Astrocyte (in vitro differentiated cells and primary cell): ENCODE measurements around the gene ENOX1. TPM values are rescaled to one million over a fixed set of nuclear protein-coding genes. Genes with fewer than 3 reads are reported as not detected.
A peak's percentile ranks its signal among the peaks of the same experiment; 100 is the strongest.

Source experiments
- DNase-seq: peaks from one replicate; pipeline ENCODE4 v3.0.0-alpha.2; 2010; ENCODE audit warnings: low read depth
- FAIRE-seq: peaks from 2 replicates; lab custom pipeline; 2011; peaks lifted over from hg19 to GRCh38; lab: Jason Lieb, UNC
- H2AFZ ChIP-seq: 2 replicates; pipeline ENCODE4 v1.6.0; 2012; ENCODE audit warnings: low read depth, low read length, inconsistent platforms
- H3K27ac ChIP-seq: 2 replicates; pipeline ENCODE4 v1.5.1; 2011; ENCODE audit warnings: low read depth, low read length, inconsistent platforms
- H3K27me3 ChIP-seq: 2 replicates; pipeline ENCODE4 v1.6.0; 2011; ENCODE audit warnings: low read length, inconsistent platforms; ENCODE audit not compliant: insufficient read depth
- H3K36me3 ChIP-seq: 2 replicates; pipeline ENCODE4 v1.5.1; 2011; ENCODE audit warnings: low read length, inconsistent platforms; ENCODE audit not compliant: insufficient read depth
- H3K4me1 ChIP-seq: 2 replicates; pipeline ENCODE4 v1.5.1; 2011; ENCODE audit warnings: low read length, inconsistent platforms; ENCODE audit not compliant: insufficient read depth
- H3K4me2 ChIP-seq: 2 replicates; pipeline ENCODE4 v1.6.0; 2012; ENCODE audit warnings: low read length, inconsistent platforms
- H3K4me3 ChIP-seq: 2 replicates; pipeline ENCODE4 v1.5.1; 2011; ENCODE audit warnings: low read depth, mild to moderate bottlenecking, low read length, inconsistent platforms; ENCODE audit not compliant: insufficient read depth
- H3K79me2 ChIP-seq: 2 replicates; pipeline ENCODE4 v1.6.0; 2012; ENCODE audit warnings: mild to moderate bottlenecking, low read length, inconsistent platforms; ENCODE audit not compliant: insufficient read depth
- H3K9ac ChIP-seq: 2 replicates; pipeline ENCODE4 v1.6.0; 2012; ENCODE audit warnings: mild to moderate bottlenecking, low read length, inconsistent platforms
- H3K9me3 ChIP-seq: 2 replicates; pipeline ENCODE4 v1.5.1; 2012; ENCODE audit warnings: low read depth, mild to moderate bottlenecking, low read length, inconsistent platforms; ENCODE audit not compliant: insufficient read depth
- H4K20me1 ChIP-seq: 2 replicates; pipeline ENCODE4 v1.6.0; 2012; ENCODE audit warnings: low read length, inconsistent platforms; ENCODE audit not compliant: insufficient read depth
- H3K27ac Mint-ChIP-seq: one replicate; pipeline ENCODE4 v1.8.0; 2021; ENCODE audit warnings: mild to moderate bottlenecking, mixed read lengths; ENCODE audit not compliant: unreplicated experiment
- H3K27me3 Mint-ChIP-seq: one replicate; pipeline ENCODE4 v1.8.0; 2021; ENCODE audit warnings: low read depth, mixed read lengths; ENCODE audit not compliant: unreplicated experiment
- H3K36me3 Mint-ChIP-seq: one replicate; pipeline ENCODE4 v1.8.0; 2021; ENCODE audit warnings: low read depth, mixed read lengths; ENCODE audit not compliant: unreplicated experiment
- H3K4me1 Mint-ChIP-seq: one replicate; pipeline ENCODE4 v1.8.0; 2021; ENCODE audit warnings: low read depth, mixed read lengths; ENCODE audit not compliant: unreplicated experiment
- H3K4me3 Mint-ChIP-seq: one replicate; pipeline ENCODE4 v1.8.0; 2021; ENCODE audit warnings: mild to moderate bottlenecking, moderate library complexity, mixed read lengths; ENCODE audit not compliant: unreplicated experiment
- H3K9me3 Mint-ChIP-seq: one replicate; pipeline ENCODE4 v1.8.0; 2021; ENCODE audit warnings: mild to moderate bottlenecking, mixed read lengths; ENCODE audit not compliant: unreplicated experiment
- CTCF ChIP-seq: IDR thresholded peaks from 2 replicates; pipeline ENCODE4 v1.5.1; 2011; ENCODE audit warnings: low read depth, mild to moderate bottlenecking, inconsistent platforms, low read length, moderate library complexity; ENCODE audit not compliant: insufficient read depth
- EZH2 ChIP-seq: IDR thresholded peaks from 2 replicates; pipeline ENCODE4 v1.6.1; 2012; ENCODE audit warnings: mild to moderate bottlenecking, low read length, inconsistent platforms; ENCODE audit not compliant: insufficient read depth
- total RNA-seq: library from RNA; stranded (reverse); gene quantifications from 2 replicates; pipeline ENCODE4 v1.2.1, GENCODE V29; 2021

ENOX1 gene
- total RNA-seq, 1 donor from 2014 or later = 2.3 TPM

- FAIRE-seq (no peak), DNase-seq (no peak)
- no peaks in the 10 kb centered on the region for H3K79me2 ChIP-seq
- H3K36me3 ChIP-seq = no peaks in the 10 kb centered on the region
- no peak overlapping the region for H3K9ac ChIP-seq
- Mint-ChIP-seq H3K27ac (no peak overlapping the region), H3K27me3 (no peaks in the 10 kb centered on the region), H3K4me3 (no peak overlapping the region), H3K9me3 (peaks cover 7% of the 10 kb centered on the region), H3K4me1 (peaks cover 3% of the 10 kb centered on the region), H3K36me3 (no peaks in the 10 kb centered on the region)
- no peak overlapping the region for H3K27ac ChIP-seq
- H3K4me3 ChIP-seq = no peak overlapping the region
- TF ChIP-seq CTCF (no peak), EZH2 (no peak)
- no peaks in the 10 kb centered on the region for H3K27me3 ChIP-seq
- no peaks in the 10 kb centered on the region for H3K9me3 ChIP-seq
- H2AFZ ChIP-seq = no peak overlapping the region
- H3K4me2 ChIP-seq = no peak overlapping the region
- no peaks in the 10 kb centered on the region for H3K4me1 ChIP-seq
- H4K20me1 ChIP-seq = no peaks in the 10 kb centered on the region
Measured at GRCh38 chr13:43720780-43721397, 65.9 kb downstream of the ENOX1 start.

GRCh38 chr13:43698758-43699157 lies 88.0 kb downstream of the ENOX1 start:
- H3K27ac ChIP-seq = no peak overlapping the region
- no peak overlapping the region for H3K4me2 ChIP-seq

More at GRCh38 chr13:43698758-43699157, 88.0 kb downstream of the ENOX1 start:
- Histone ChIP-seq H3K79me2 (no peaks in the 10 kb centered on the region), H4K20me1 (no peaks in the 10 kb centered on the region), H2AFZ (no peak overlapping the region), H3K4me1 (no peaks in the 10 kb centered on the region), H3K36me3 (no peaks in the 10 kb centered on the region), H3K9ac (no peak overlapping the region), H3K9me3 (no peaks in the 10 kb centered on the region), H3K4me3 (no peak overlapping the region), H3K27me3 (no peaks in the 10 kb centered on the region)
- DNase-seq (peak; percentile 10), FAIRE-seq (no peak)
- H3K27me3 Mint-ChIP-seq = no peaks in the 10 kb centered on the region
- H3K4me1 Mint-ChIP-seq = peaks cover 12% of the 10 kb centered on the region
- H3K9me3 Mint-ChIP-seq = no peaks in the 10 kb centered on the region
- no peak overlapping the region for H3K4me3 Mint-ChIP-seq
- H3K36me3 Mint-ChIP-seq = no peaks in the 10 kb centered on the region
- H3K27ac Mint-ChIP-seq = no peak overlapping the region
- TF ChIP-seq EZH2 (no peak), CTCF (no peak)
